Activated CD4-positive, alpha-beta memory T cell treated with anti-CD3 and anti-CD28 coated beads for 36 hours (primary cell): ENCODE measurements around the gene PAX5. TPM values are rescaled to one million over a fixed set of nuclear protein-coding genes. Genes with fewer than 3 reads are reported as not detected.
"Not testable (repeated sequence)": the region's sequence is repeated elsewhere in the genome, so short reads cannot be mapped to it uniquely, and the experiment has no call there.

Source experiments
- CTCF ChIA-PET: fragments of 350-600 bp; sonication (Branson Sonifier 250); formaldehyde crosslinking; loops from one replicate; lab custom pipeline; 2021; ENCODE audit warnings: antibody characterized with exemption, inconsistent platforms; lab: Charles Lee
- POLR2A ChIA-PET: fragments of 350-600 bp; sonication (Branson Sonifier 250); formaldehyde crosslinking; loops from one replicate; lab custom pipeline; 2021; ENCODE audit warnings: antibody characterized with exemption; lab: Charles Lee
- DNase-seq: peaks from one replicate; pipeline ENCODE4 v3.0.0-alpha.2; 2020
- H3K27ac Mint-ChIP-seq: one replicate; pipeline ENCODE4 v1.8.0; 2021; ENCODE audit warnings: mixed read lengths
- H3K27me3 Mint-ChIP-seq: one replicate; pipeline ENCODE4 v1.8.0; 2021; ENCODE audit warnings: mixed read lengths
- H3K36me3 Mint-ChIP-seq: one replicate; pipeline ENCODE4 v1.8.0; 2021; ENCODE audit warnings: mixed read lengths
- H3K4me1 Mint-ChIP-seq: one replicate; pipeline ENCODE4 v1.8.0; 2021; ENCODE audit warnings: low read depth, mixed read lengths
- H3K4me3 Mint-ChIP-seq: one replicate; pipeline ENCODE4 v1.8.0; 2021; ENCODE audit warnings: mild to moderate bottlenecking, mixed read lengths
- H3K9me3 Mint-ChIP-seq: one replicate; pipeline ENCODE4 v1.8.0; 2021; ENCODE audit warnings: mixed read lengths
- intact Hi-C: fragments of 100-400 bp; cut with micrococcal nuclease; formaldehyde crosslinking; loops from one replicate; pipeline ENCODE4 v1.15.1; 2023
- total RNA-seq, 2 experiments: library from RNA; stranded (reverse); gene quantifications; one replicate each; pipeline ENCODE4 v1.2.3, GENCODE V29; 2021

Gene PAX5
- total RNA-seq, 2 experiments from 2014 or later: 0.12 to 0.15 TPM

GRCh38 chr9:37056046-37056920 lies 22.2 kb upstream of the PAX5 start:
- Mint-ChIP-seq H3K27me3 (peaks cover 23% of the 10 kb centered on the region), H3K4me3 (no peak overlapping the region), H3K27ac (no peak overlapping the region), H3K36me3 (no peaks in the 10 kb centered on the region), H3K4me1 (no peaks in the 10 kb centered on the region), H3K9me3 (no peaks in the 10 kb centered on the region)
- intact Hi-C loops: no loop called here
- DNase-seq: no peak
- CTCF ChIA-PET: interaction anchor here (0.6 kb wide), 1 partner anchor 801 kb away, joined by 3 read pairs; no protein-coding TSS in a partner anchor
- POLR2A ChIA-PET: no interaction called here

DNA sequence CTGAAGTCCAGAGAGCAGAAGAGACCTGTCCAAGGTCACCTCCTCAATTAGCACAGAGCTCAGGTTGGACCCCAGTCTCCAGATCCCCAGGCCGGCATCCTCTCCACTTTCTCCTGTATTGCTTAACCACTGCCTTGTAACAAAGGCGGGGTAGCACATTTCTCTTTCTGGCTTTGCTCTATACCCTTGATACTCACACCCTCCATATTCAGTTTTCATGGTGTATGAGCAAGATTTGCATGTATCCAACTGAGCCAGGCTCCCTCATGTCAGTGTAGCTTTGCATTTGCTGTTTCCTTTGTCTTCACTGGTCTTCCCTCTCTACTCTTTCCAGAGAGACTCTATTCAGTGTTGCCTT lies 20.3 kb upstream of the PAX5 start:
- H3K4me3 Mint-ChIP-seq, POLR2A ChIA-PET, H3K9me3 Mint-ChIP-seq, intact Hi-C loops, DNase-seq, H3K36me3 Mint-ChIP-seq, H3K27ac Mint-ChIP-seq, CTCF ChIA-PET, H3K4me1 Mint-ChIP-seq: not testable (repeated sequence)
- H3K27me3 Mint-ChIP-seq: peaks cover 25% of the 10 kb centered on the region

DNA sequence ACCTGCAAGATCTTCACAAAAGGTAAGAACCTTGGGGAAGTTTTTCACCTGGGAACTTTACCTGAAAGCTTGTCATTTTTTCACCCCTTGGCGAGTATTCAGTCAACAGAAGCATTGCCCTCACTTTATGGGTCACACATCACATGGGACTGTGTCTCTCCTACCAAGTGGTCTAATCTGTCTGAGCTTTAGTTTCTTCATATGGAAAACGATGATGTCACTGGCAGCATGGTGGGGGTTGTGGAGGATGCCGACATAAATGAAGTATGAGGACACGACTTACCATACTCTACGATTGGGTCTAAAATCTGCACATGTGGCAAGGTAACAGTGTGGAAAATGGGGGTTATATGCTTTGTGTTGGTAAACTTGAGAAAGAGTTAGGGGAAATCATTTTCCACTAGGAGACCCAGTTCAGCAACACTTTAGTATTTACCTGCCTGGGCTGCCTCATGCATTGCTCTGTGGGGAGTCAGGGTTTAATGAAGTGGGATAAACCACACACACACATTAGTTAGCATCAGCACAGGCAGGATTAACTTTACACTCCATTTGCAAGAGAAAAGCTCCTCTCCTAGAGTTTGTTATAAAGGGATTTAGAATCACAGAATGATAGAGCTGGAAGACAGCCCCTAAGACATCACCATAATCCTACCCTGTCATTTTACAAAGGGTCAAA lies 19.8 kb upstream of the PAX5 start:
- intact Hi-C loops: no loop called here
- H3K4me3 Mint-ChIP-seq: no peak overlapping the region
- H3K27ac Mint-ChIP-seq: no peak overlapping the region
- DNase-seq: no peak
- ChIA-PET CTCF (no interaction called here), POLR2A (no interaction called here)
- no peaks in the 10 kb centered on the region for H3K9me3 Mint-ChIP-seq
- H3K27me3 Mint-ChIP-seq: peaks cover 24% of the 10 kb centered on the region
- H3K4me1 Mint-ChIP-seq: no peaks in the 10 kb centered on the region
- H3K36me3 Mint-ChIP-seq: no peaks in the 10 kb centered on the region

DNA sequence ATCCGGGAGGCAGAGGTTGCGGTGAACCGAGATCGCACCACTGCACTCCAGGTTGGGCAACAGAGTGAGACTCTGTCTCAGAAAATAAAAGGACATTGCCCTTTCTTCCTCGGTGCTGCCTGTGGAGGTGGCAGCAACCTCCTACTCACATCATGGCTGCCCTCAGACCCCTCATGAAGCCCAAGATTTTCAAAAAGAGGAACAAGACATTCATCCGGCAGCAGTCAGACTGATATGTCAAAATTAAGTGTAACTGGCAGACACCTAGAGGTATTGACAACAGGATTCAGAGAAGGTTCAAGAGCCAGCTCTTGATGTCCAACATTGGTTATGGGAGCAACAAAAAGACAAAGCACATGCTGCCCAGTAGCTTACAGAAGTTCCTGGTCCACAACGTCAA lies 12.6 kb upstream of the PAX5 start:
- CTCF ChIA-PET: interaction anchor here (1.2 kb wide), 1 partner anchor 9 kb away, joined by 3 read pairs; no protein-coding TSS in a partner anchor
- no peak overlapping the region for H3K4me3 Mint-ChIP-seq
- H3K27ac Mint-ChIP-seq: no peak overlapping the region
- no peaks in the 10 kb centered on the region for H3K36me3 Mint-ChIP-seq
- POLR2A ChIA-PET: no interaction called here
- intact Hi-C loops: no loop called here
- no peaks in the 10 kb centered on the region for H3K4me1 Mint-ChIP-seq
- no peak for DNase-seq
- peaks cover 23% of the 10 kb centered on the region for H3K27me3 Mint-ChIP-seq
- H3K9me3 Mint-ChIP-seq: no peaks in the 10 kb centered on the region

DNA sequence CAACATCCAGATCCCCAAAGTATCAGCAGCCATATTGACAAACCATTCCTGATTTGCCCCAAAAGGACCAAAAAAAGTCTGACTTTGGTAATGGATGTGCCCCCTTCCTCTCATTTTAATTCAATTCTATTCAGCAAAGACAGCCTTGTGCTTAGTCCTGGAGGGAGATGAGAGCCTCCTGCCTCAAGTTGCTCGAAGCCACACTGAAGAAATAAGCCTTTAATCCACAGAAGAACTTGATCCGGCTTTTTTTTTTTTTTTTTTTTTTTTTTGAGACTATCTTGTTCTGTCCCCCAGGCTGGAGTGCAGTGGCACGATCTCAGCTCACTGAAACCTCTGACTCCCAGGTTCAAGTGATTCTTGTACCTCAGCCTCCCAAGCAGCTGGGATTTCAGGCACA lies 8.4 kb upstream of the PAX5 start:
- Mint-ChIP-seq H3K9me3 (no peaks in the 10 kb centered on the region), H3K27me3 (peaks cover 51% of the 10 kb centered on the region), H3K36me3 (peaks cover 2% of the 10 kb centered on the region), H3K27ac (no peak overlapping the region), H3K4me1 (peaks cover 4% of the 10 kb centered on the region), H3K4me3 (no peak overlapping the region)
- ChIA-PET POLR2A (no interaction called here), CTCF (interaction anchor here (0.7 kb wide), 1 partner anchor 169 kb away, joined by 3 read pairs; no protein-coding TSS in a partner anchor)
- intact Hi-C loops: no loop called here
- DNase-seq: no peak

DNA sequence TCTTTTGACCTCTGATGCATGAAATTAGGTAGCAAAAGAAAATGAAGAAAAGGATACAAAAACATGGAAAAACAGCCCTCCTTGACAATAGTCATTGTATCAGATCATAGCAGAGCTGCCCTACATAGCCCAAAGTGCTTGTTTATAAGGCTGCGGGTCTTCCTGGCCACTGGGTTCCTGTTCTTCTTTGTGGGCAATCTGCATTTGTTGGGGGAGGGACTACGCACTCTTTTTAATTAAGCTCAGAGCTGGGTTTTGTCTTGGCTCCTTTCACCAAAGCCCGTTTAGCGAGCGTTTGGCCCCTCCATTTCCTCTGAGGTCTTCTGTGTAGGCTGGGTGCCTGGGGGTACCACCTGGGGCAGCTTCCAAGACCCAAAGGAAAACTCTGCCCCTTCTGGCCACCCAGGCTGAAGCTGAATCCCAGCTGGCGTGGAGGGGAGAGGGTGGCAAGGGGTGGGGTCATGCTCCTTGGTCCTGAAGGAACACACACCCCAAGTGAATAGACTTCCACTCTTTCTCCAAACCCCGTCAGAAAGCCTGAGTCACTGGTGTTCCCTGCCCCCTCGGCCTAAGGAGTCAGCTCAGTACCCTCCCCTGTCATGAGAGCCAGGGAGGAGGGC lies 6.5 kb upstream of the PAX5 start:
- no peak overlapping the region for H3K27ac Mint-ChIP-seq
- CTCF ChIA-PET: no interaction called here

GRCh38 chr9:37038943-37039464 lies 4.9 kb upstream of the PAX5 start:
- Mint-ChIP-seq H3K27me3 (peaks cover 70% of the 10 kb centered on the region), H3K36me3 (peaks cover 5% of the 10 kb centered on the region)

More for the DNA sequence above, 6.5 kb upstream of the PAX5 start:
- POLR2A ChIA-PET: no interaction called here
- intact Hi-C loops: no loop called here
- H3K27me3 Mint-ChIP-seq: peaks cover 66% of the 10 kb centered on the region
- peaks cover 17% of the 10 kb centered on the region for H3K4me1 Mint-ChIP-seq
- H3K4me3 Mint-ChIP-seq: no peak overlapping the region
- no peak for DNase-seq
- peaks cover 5% of the 10 kb centered on the region for H3K36me3 Mint-ChIP-seq
- H3K9me3 Mint-ChIP-seq: no peaks in the 10 kb centered on the region

GRCh38 chr9:37038302-37038942 lies 4.4 kb upstream of the PAX5 start:
- H3K36me3 Mint-ChIP-seq: peaks cover 5% of the 10 kb centered on the region
- no peak overlapping the region for H3K4me3 Mint-ChIP-seq
- H3K27ac Mint-ChIP-seq: no peak overlapping the region
- intact Hi-C loops: no loop called here
- CTCF ChIA-PET: interaction anchor here (1.0 to 1.3 kb wide), 2 partner anchors 8 to 270 kb away, joined by 3 read pairs; no protein-coding TSS in a partner anchor
- H3K9me3 Mint-ChIP-seq: no peaks in the 10 kb centered on the region
- DNase-seq: no peak
- POLR2A ChIA-PET: no interaction called here
- H3K27me3 Mint-ChIP-seq: peaks cover 71% of the 10 kb centered on the region
- H3K4me1 Mint-ChIP-seq: peaks cover 30% of the 10 kb centered on the region

More at GRCh38 chr9:37038943-37039464, 4.9 kb upstream of the PAX5 start:
- Mint-ChIP-seq H3K4me3 (no peak overlapping the region), H3K27ac (no peak overlapping the region), H3K4me1 (peaks cover 27% of the 10 kb centered on the region), H3K9me3 (no peaks in the 10 kb centered on the region)
- ChIA-PET POLR2A (no interaction called here), CTCF (interaction anchor here (1.0 kb wide), 1 partner anchor 270 kb away, joined by 3 read pairs; no protein-coding TSS in a partner anchor)
- intact Hi-C loops: no loop called here
- DNase-seq: no peak

DNA sequence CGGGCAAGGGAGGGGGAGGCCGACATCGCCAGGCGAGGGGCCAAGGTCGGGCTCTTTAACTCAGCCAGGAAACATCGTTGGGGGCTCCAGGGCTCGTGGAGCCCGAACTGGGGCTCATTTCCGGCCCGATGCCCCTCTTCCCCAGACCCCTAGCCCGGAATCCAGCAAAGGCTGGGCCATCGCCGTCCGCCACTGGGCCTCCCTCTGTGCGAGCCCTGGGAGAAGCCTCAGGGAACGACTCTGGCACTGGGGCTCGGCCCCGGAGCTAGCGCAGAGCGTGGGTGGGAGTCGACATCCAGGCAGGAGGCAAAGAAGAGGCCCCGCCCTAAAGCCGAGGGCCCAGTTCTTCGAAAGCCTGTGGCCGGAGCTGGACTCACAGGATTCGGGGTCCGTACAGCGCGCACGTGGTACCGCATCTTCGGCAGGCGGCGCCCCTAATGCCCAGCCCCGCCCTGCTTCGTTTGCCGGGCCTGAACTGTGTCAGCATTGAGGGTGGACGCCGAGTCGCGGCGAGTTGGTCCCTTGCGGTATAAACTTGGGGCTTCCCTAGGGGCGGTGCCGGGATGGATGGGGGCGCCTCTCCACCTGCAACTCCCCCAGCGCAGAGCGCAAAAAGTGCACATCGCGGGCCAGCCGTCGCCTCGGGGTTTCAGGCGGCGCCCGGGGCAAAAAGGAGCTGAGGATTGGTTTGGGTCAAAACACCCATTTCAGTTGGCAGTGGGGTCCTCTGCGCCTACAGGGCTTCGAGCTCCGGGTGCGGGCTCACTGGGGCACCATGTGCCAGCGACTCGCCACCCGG lies 3.6 kb upstream of the PAX5 start:
- peaks cover 30% of the 10 kb centered on the region for H3K4me1 Mint-ChIP-seq
- peak overlapping the region; percentile 72 for H3K4me3 Mint-ChIP-seq

GRCh38 chr9:37036776-37037502 lies 2.9 kb upstream of the PAX5 start:
- intact Hi-C loops: loop anchor here (1.0 kb wide), 1 partner anchor 10 kb away; no protein-coding TSS in a partner anchor
- H3K4me3 Mint-ChIP-seq: peak overlapping the region; percentile 72

More for the DNA sequence above, 3.6 kb upstream of the PAX5 start:
- Mint-ChIP-seq H3K9me3 (no peaks in the 10 kb centered on the region), H3K27me3 (peaks cover 77% of the 10 kb centered on the region), H3K27ac (no peak overlapping the region), H3K36me3 (peaks cover 5% of the 10 kb centered on the region)
- POLR2A ChIA-PET: interaction anchor here (1.1 to 1.4 kb wide), 2 partner anchors 12 to 42 kb away, joined by 3 to 5 read pairs; no protein-coding TSS in a partner anchor
- intact Hi-C loops: loop anchor here (1.0 kb wide), 1 partner anchor 10 kb away; no protein-coding TSS in a partner anchor
- CTCF ChIA-PET: interaction anchor here (1.0 to 1.8 kb wide), 3 partner anchors 9 to 271 kb away, joined by 3 to 5 read pairs (median 3); no protein-coding TSS in a partner anchor
- peak; percentile 36 for DNase-seq

More at GRCh38 chr9:37036776-37037502, 2.9 kb upstream of the PAX5 start:
- Mint-ChIP-seq H3K27me3 (peaks cover 81% of the 10 kb centered on the region), H3K27ac (no peak overlapping the region), H3K36me3 (peaks cover 5% of the 10 kb centered on the region), H3K4me1 (peaks cover 30% of the 10 kb centered on the region), H3K9me3 (no peaks in the 10 kb centered on the region)
- peak; percentile 56 for DNase-seq
- CTCF ChIA-PET: interaction anchor here (1.3 to 1.8 kb wide), 2 partner anchors 10 to 11 kb away, joined by 3 to 5 read pairs; no protein-coding TSS in a partner anchor
- POLR2A ChIA-PET: interaction anchor here (1.1 to 1.4 kb wide), 2 partner anchors 11 to 43 kb away, joined by 3 to 5 read pairs; no protein-coding TSS in a partner anchor
